SJSA1 (cell line): ENCODE data around the gene SPDYE1. TPM values are rescaled to one million over a fixed set of nuclear protein-coding genes. Genes with fewer than 3 reads are reported as not detected.
A peak's percentile ranks its signal among the peaks of the same experiment; 100 is the strongest.
"Not testable (repeated sequence)": the region's sequence is repeated elsewhere in the genome, so short reads cannot be mapped to it uniquely, and the experiment has no call there.

Source experiments
- DNase-seq, 2 experiments: peaks; one replicate each; pipeline ENCODE4 v3.0.0-alpha.2; 2015 to 2020; ENCODE audit warnings: low spot score in 2 of 2, low read depth in 1 of 2
- H3K27ac ChIP-seq: fragments of 250-450 bp; sonication (Bioruptor Pico); 2 replicates; pipeline ENCODE4 v1.5.1; 2020; ENCODE audit warnings: mild to moderate bottlenecking, moderate library complexity
- H3K27me3 ChIP-seq: fragments of 250-450 bp; sonication (Bioruptor Pico); replicated peaks from 2 replicates; pipeline ENCODE4 v1.5.1; 2020; ENCODE audit warnings: mild to moderate bottlenecking, moderate library complexity
- H3K36me3 ChIP-seq: fragments of 250-450 bp; sonication (Bioruptor Pico); 2 replicates; pipeline ENCODE4 v1.5.1; 2020; ENCODE audit warnings: mild to moderate bottlenecking
- H3K4me1 ChIP-seq: fragments of 250-450 bp; sonication (Bioruptor Pico); replicated peaks from 2 replicates; pipeline ENCODE4 v1.6.1; 2021; ENCODE audit warnings: mild to moderate bottlenecking
- H3K4me3 ChIP-seq: fragments of 250-450 bp; sonication (Bioruptor Pico); 2 replicates; pipeline ENCODE4 v1.5.1; 2020; ENCODE audit warnings: mild to moderate bottlenecking
- H3K9me3 ChIP-seq: fragments of 250-450 bp; sonication (Bioruptor Pico); replicated peaks from 2 replicates; pipeline ENCODE4 v1.5.1; 2020; ENCODE audit warnings: mild to moderate bottlenecking
- total RNA-seq: library from RNA; depleted of rRNA; stranded (reverse); fragments of >200 nt; shearing (Covaris generic); gene quantifications from 2 replicates; pipeline ENCODE4 v1.2.3, GENCODE V29; 2014

SPDYE1 gene
- total RNA-seq, 1 experiment from 2014 or later = not detected

- not testable (repeated sequence) for H3K27me3 ChIP-seq, H3K4me1 ChIP-seq, H3K27ac ChIP-seq, H3K4me3 ChIP-seq, H3K36me3 ChIP-seq, H3K9me3 ChIP-seq, DNase-seq
Measured at GRCh38 chr7:43982848-43983247, 14.8 kb upstream of the SPDYE1 start.

GRCh38 chr7:43983736-43984135 is 14.0 kb upstream of the SPDYE1 start:
- DNase-seq, H3K36me3 ChIP-seq, H3K27ac ChIP-seq, H3K27me3 ChIP-seq, H3K4me1 ChIP-seq, H3K4me3 ChIP-seq, H3K9me3 ChIP-seq: not testable (repeated sequence)

DNA sequence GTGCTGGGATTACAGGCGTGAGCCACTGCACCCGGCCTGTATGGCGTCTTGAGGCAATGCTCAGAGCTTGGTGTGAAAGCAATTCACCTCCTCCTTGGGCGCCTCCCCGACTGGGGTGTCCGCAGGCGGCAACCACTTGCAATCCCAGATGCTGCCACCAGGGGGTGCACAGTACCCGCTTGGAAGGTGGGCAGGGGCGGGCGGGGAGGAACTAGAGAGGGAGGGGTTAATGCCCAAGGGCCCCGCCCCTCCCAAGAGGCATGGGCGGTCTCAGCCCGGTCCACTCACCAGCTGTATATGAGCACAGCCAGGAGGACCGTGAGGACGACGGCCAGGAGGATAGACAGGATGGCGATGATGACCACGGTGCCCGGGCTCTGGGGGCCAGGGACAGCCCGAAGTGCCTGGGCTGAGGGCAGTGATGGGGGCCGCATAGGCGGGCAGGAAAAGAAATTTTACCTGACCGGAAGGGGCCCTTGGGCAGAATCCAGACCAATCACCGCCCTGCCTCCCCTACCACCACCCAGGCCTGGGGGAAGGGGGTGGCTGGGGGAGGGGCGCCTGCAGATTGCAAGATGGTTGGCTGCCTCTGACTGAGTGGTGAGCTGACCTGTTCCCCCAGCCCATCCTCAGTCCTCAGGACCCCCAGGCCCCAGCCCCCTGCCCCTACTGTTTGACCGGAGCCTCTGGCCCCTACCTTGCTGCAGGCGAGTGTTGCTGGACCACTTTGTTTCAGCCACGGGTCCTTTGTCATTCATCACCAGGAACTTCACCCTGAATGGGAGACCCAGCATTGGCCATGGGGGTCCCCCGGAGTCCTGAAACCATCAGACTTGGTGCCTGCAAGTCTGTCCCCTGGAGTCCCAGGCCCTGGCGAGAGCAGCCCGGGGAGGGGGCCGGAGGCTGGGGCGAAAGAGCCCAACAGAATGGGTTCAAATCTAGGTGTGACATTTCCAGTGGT is 11.5 kb upstream of the SPDYE1 start:
- H3K4me1 ChIP-seq, H3K4me3 ChIP-seq, H3K27me3 ChIP-seq, H3K9me3 ChIP-seq, H3K36me3 ChIP-seq, H3K27ac ChIP-seq: not testable (repeated sequence)
- peak; percentile 55 to 61 for DNase-seq

- not testable (repeated sequence) for H3K9me3 ChIP-seq, H3K27ac ChIP-seq, DNase-seq, H3K27me3 ChIP-seq, H3K36me3 ChIP-seq, H3K4me1 ChIP-seq, H3K4me3 ChIP-seq
Measured at GRCh38 chr7:43987476-43987875, 10.2 kb upstream of the SPDYE1 start.

DNA sequence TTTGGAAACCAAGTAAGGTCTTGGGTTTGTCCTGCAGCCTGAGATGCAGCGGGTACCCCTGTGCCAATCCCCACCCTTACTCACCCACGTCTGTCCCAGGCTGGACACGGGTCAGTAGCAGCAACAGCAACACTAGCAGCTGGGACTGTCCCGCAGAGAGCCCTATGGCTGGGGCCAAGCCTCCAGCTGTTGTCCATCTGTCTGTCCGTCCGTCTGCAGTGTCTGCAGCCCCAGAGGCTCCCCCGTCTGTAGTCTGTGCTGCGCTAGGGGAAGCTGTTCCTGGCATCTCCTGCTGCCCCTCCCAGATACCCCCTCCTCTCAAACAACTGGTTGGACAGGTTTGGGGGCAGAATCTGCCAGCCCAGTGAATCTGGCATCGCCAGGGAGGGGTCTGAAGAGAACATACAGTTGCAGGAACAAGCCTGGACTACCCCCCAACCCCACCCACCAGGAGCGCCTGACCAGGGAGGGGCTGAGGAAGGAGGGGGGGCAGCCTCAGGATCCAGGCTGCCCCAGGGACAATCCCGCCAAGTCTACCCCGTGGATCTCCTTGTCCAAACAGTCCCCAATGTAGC is 7.6 kb upstream of the SPDYE1 start:
- H3K27me3 ChIP-seq, H3K4me1 ChIP-seq, H3K4me3 ChIP-seq, H3K27ac ChIP-seq, H3K9me3 ChIP-seq, H3K36me3 ChIP-seq, DNase-seq: not testable (repeated sequence)

- H3K36me3 ChIP-seq, H3K27me3 ChIP-seq, DNase-seq, H3K4me3 ChIP-seq, H3K27ac ChIP-seq, H3K9me3 ChIP-seq, H3K4me1 ChIP-seq: not testable (repeated sequence)
Measured at GRCh38 chr7:43990829-43991228, 6.9 kb upstream of the SPDYE1 start.

DNA sequence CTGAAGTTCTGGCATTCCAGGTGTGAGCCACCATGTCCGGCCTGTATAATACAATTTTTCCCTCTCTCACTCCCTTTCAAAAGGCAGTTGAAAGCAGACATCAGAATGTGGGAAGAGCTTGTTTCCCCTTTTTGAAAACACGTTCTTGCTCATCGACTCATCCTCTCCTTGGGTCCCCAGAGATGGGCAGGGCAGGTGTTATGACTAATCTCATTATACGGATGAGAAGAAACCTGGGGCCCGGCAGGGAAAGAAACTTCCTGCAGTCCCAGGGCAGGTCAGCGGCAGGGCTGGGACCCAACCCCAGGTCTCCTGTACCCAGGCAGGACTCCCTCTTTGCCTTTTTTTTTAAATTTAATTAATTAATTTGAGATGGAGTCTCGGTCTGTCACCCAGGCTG is 4.8 kb upstream of the SPDYE1 start:
- H3K4me1 ChIP-seq, DNase-seq, H3K27ac ChIP-seq, H3K4me3 ChIP-seq, H3K27me3 ChIP-seq, H3K9me3 ChIP-seq, H3K36me3 ChIP-seq: not testable (repeated sequence)

- not testable (repeated sequence) for H3K27ac ChIP-seq, DNase-seq, H3K4me1 ChIP-seq, H3K4me3 ChIP-seq, H3K9me3 ChIP-seq, H3K36me3 ChIP-seq, H3K27me3 ChIP-seq
Measured at GRCh38 chr7:43994681-43995080, 3.0 kb upstream of the SPDYE1 start.

- not testable (repeated sequence) for H3K9me3 ChIP-seq, H3K4me1 ChIP-seq, H3K27ac ChIP-seq, H3K36me3 ChIP-seq, H3K27me3 ChIP-seq, DNase-seq, H3K4me3 ChIP-seq
Measured at GRCh38 chr7:44012081-44012480, 14.4 kb downstream of the SPDYE1 start.

GRCh38 chr7:44015090-44015489 is 17.4 kb downstream of the SPDYE1 start:
- H3K4me3 ChIP-seq, H3K4me1 ChIP-seq, DNase-seq, H3K27me3 ChIP-seq, H3K27ac ChIP-seq, H3K9me3 ChIP-seq, H3K36me3 ChIP-seq: not testable (repeated sequence)

GRCh38 chr7:44018857-44019807 is 21.4 kb downstream of the SPDYE1 start:
- DNase-seq = peak; percentile 95 to 98
- not testable (repeated sequence) for H3K36me3 ChIP-seq, H3K27ac ChIP-seq, H3K27me3 ChIP-seq, H3K4me1 ChIP-seq, H3K9me3 ChIP-seq
- H3K4me3 ChIP-seq = peak overlapping the region; percentile 52

DNA sequence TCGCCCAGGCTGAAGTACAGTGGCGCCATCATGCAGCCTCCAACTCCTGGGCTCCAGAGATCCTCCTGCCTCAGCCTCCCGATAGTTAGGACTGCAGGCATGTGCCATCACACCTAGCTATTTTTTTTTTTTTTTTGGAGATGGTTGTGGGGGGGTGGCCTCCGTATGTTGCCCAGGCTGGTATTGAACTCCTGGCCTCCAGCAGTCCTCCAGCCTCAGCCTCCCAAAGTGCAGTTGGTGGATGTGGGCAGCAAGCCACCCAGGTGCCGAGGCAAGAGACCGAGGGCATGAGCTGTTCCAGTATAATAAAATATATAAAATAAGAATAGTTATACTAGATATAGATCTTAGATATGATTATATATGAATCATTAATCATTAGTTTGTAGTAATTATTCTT is 22.1 kb downstream of the SPDYE1 start:
- H3K4me1 ChIP-seq, H3K36me3 ChIP-seq, H3K4me3 ChIP-seq, H3K27me3 ChIP-seq, H3K27ac ChIP-seq, H3K9me3 ChIP-seq, DNase-seq: not testable (repeated sequence)

DNA sequence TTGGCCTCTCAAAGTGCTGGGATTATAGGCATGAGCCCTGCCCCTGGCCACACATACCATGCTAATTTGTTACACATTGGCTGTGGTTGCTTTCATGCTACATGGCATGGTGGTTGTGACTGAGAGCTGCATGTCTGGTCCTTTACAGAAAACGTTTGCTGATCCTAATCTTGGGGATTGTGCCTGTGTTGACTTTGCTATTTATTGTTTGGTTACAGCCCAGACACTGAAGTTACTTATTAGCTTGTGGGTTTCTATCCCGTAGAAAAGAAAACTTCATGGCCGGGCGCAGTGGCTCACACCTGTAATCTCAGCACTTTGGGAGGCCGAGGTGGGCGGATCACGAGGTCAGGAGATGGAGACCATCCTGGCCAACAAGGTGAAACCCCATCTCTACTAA is 24.4 kb downstream of the SPDYE1 start:
- H3K27me3 ChIP-seq, H3K4me3 ChIP-seq, H3K27ac ChIP-seq, DNase-seq, H3K9me3 ChIP-seq, H3K36me3 ChIP-seq, H3K4me1 ChIP-seq: not testable (repeated sequence)
